ENCODE data around the gene LMX1B.

Gene LMX1B

GRCh38 chr9:126676102-126676684 is 62.5 kb downstream of the LMX1B start:
- no peak for DNase-seq (ENCODE audit: low spot score)
- in situ Hi-C loops (cut with MboI; ENCODE audit: low sequenced_read_pairs, unreplicated experiment) = no loop called here
- TF ChIP-seq CTCF (IDR thresholded peaks at IDR 0.05; ENCODE audit: borderline replicate concordance, control extremely low read depth, extremely low read depth, insufficient read depth, missing control alignments) = no peak

- in situ Hi-C loops (cut with MboI; ENCODE audit: low sequenced_read_pairs, unreplicated experiment) = no loop called here
- no peak for TF ChIP-seq CTCF (IDR thresholded peaks at IDR 0.05; ENCODE audit: borderline replicate concordance, control extremely low read depth, extremely low read depth, insufficient read depth, missing control alignments)
- DNase-seq (ENCODE audit: low spot score) = no peak
Observed at GRCh38 chr9:126676685-126677143, 63.0 kb downstream of the LMX1B start.

GRCh38 chr9:126677188-126678084 is 63.7 kb downstream of the LMX1B start:
- no peak for TF ChIP-seq CTCF (IDR thresholded peaks at IDR 0.05; ENCODE audit: borderline replicate concordance, control extremely low read depth, extremely low read depth, insufficient read depth, missing control alignments)
- no peak for DNase-seq (ENCODE audit: low spot score)
- in situ Hi-C loops (cut with MboI; ENCODE audit: low sequenced_read_pairs, unreplicated experiment) = no loop called here

GRCh38 chr9:126678989-126679388 is 65.3 kb downstream of the LMX1B start:
- in situ Hi-C loops (cut with MboI; ENCODE audit: low sequenced_read_pairs, unreplicated experiment) = no loop called here
- no peak for DNase-seq (ENCODE audit: low spot score)
- TF ChIP-seq CTCF (IDR thresholded peaks at IDR 0.05; ENCODE audit: borderline replicate concordance, control extremely low read depth, extremely low read depth, insufficient read depth, missing control alignments) = no peak

- no peak for TF ChIP-seq CTCF (IDR thresholded peaks at IDR 0.05; ENCODE audit: borderline replicate concordance, control extremely low read depth, extremely low read depth, insufficient read depth, missing control alignments)
- in situ Hi-C loops (cut with MboI; ENCODE audit: low sequenced_read_pairs, unreplicated experiment) = no loop called here
- no peak for DNase-seq (ENCODE audit: low spot score)
Observed at GRCh38 chr9:126681336-126681735, 67.6 kb downstream of the LMX1B start.

GRCh38 chr9:126682113-126682810 is 68.5 kb downstream of the LMX1B start:
- in situ Hi-C loops (cut with MboI; ENCODE audit: low sequenced_read_pairs, unreplicated experiment) = no loop called here
- TF ChIP-seq CTCF (IDR thresholded peaks at IDR 0.05; ENCODE audit: borderline replicate concordance, control extremely low read depth, extremely low read depth, insufficient read depth, missing control alignments) = no peak
- no peak for DNase-seq (ENCODE audit: low spot score)
